Adrenal gland (tissue), 5 donors: Measurements from ENCODE around the gene SLC9A9.

Experiments
- POLR2A ChIP-seq, 2 donors: fragments of 450-650 bp; IDR thresholded peaks; one replicate each; pipeline ENCODE4 v1.6.1; 2017; ENCODE audit warnings: antibody characterized with exemption in 2 of 2, mild to moderate bottlenecking in 2 of 2, moderate library complexity in 1 of 2
- TF ChIP-seq, protein P1 (sequence below), 6 experiments: fragments of 450-650 bp in 4 of 6; fragments of 200-600 bp in 2 of 6; sonication (generic) in 1 of 6; IDR thresholded peaks; 1 replicate in 5 of 6; 2 replicates in 1 of 6; pipeline versions ENCODE4 v1.5.1 to v1.8.0; 2016 to 2021; ENCODE audit warnings: antibody characterized with exemption in 6 of 6, mild to moderate bottlenecking in 2 of 6, moderate library complexity in 1 of 6
- donor health status: DM: no; HTN: no; CAD: no.

DNA sequence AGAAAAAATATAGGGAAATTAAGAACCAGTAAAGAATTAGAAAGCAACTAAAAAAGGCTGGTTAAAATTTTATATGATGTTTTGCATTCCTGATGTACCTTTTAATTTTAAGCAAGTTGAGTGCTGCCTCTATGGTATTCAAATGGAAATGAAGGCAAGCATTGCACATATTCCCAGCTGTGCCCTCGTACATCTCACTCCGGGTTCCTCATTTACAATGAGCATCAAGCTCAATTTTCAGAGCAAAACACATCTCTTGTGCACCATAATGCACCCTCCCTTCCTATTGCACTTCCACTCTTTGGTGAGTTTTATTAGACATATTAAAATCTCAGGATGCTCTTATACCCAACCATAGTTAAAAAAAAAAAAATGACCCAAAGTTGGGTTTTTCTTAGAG is 460.8 kb downstream of the SLC9A9 start:
- TF ChIP-seq, protein P1, sequence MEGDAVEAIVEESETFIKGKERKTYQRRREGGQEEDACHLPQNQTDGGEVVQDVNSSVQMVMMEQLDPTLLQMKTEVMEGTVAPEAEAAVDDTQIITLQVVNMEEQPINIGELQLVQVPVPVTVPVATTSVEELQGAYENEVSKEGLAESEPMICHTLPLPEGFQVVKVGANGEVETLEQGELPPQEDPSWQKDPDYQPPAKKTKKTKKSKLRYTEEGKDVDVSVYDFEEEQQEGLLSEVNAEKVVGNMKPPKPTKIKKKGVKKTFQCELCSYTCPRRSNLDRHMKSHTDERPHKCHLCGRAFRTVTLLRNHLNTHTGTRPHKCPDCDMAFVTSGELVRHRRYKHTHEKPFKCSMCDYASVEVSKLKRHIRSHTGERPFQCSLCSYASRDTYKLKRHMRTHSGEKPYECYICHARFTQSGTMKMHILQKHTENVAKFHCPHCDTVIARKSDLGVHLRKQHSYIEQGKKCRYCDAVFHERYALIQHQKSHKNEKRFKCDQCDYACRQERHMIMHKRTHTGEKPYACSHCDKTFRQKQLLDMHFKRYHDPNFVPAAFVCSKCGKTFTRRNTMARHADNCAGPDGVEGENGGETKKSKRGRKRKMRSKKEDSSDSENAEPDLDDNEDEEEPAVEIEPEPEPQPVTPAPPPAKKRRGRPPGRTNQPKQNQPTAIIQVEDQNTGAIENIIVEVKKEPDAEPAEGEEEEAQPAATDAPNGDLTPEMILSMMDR (IDR thresholded peaks at IDR 0.05) = no peak
- no peak for TF ChIP-seq POLR2A (IDR thresholded peaks at IDR 0.05)
